ENCODE results near the gene CREG2. TPM values are rescaled to one million over a fixed set of nuclear protein-coding genes. Genes with fewer than 3 reads are reported as not detected.

The CREG2 gene
- total RNA-seq, 1 donor from 2014 or later = not detected

- H3K27me3 Mint-ChIP-seq (ENCODE audit: unreplicated experiment) = peaks cover 72% of the 10 kb centered on the region
Observed at GRCh38 chr2:101362316-101362715, 25.0 kb downstream of the CREG2 start.

GRCh38 chr2:101361522-101361921 is 25.8 kb downstream of the CREG2 start:
- no peak for DNase-seq (ENCODE audit: extremely low spot score, unreplicated experiment)
- Mint-ChIP-seq H3K27ac (ENCODE audit: unreplicated experiment) (no peak overlapping the region), H3K36me3 (ENCODE audit: unreplicated experiment) (no peaks in the 10 kb centered on the region), H3K27me3 (ENCODE audit: unreplicated experiment) (peaks cover 72% of the 10 kb centered on the region), H3K9me3 (ENCODE audit: unreplicated experiment) (no peaks in the 10 kb centered on the region), H3K4me1 (ENCODE audit: unreplicated experiment) (no peaks in the 10 kb centered on the region), H3K4me3 (ENCODE audit: unreplicated experiment) (no peak overlapping the region)
- TF ChIP-seq, protein P1, sequence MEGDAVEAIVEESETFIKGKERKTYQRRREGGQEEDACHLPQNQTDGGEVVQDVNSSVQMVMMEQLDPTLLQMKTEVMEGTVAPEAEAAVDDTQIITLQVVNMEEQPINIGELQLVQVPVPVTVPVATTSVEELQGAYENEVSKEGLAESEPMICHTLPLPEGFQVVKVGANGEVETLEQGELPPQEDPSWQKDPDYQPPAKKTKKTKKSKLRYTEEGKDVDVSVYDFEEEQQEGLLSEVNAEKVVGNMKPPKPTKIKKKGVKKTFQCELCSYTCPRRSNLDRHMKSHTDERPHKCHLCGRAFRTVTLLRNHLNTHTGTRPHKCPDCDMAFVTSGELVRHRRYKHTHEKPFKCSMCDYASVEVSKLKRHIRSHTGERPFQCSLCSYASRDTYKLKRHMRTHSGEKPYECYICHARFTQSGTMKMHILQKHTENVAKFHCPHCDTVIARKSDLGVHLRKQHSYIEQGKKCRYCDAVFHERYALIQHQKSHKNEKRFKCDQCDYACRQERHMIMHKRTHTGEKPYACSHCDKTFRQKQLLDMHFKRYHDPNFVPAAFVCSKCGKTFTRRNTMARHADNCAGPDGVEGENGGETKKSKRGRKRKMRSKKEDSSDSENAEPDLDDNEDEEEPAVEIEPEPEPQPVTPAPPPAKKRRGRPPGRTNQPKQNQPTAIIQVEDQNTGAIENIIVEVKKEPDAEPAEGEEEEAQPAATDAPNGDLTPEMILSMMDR (IDR thresholded peaks at IDR 0.05) = no peak

More at GRCh38 chr2:101362316-101362715, 25.0 kb downstream of the CREG2 start:
- Mint-ChIP-seq H3K27ac (ENCODE audit: unreplicated experiment) (no peak overlapping the region), H3K4me3 (ENCODE audit: unreplicated experiment) (no peak overlapping the region), H3K4me1 (ENCODE audit: unreplicated experiment) (no peaks in the 10 kb centered on the region), H3K36me3 (ENCODE audit: unreplicated experiment) (no peaks in the 10 kb centered on the region), H3K9me3 (ENCODE audit: unreplicated experiment) (no peaks in the 10 kb centered on the region)
- TF ChIP-seq, protein P1 (IDR thresholded peaks at IDR 0.05) = no peak
- no peak for DNase-seq (ENCODE audit: extremely low spot score, unreplicated experiment)

DNA sequence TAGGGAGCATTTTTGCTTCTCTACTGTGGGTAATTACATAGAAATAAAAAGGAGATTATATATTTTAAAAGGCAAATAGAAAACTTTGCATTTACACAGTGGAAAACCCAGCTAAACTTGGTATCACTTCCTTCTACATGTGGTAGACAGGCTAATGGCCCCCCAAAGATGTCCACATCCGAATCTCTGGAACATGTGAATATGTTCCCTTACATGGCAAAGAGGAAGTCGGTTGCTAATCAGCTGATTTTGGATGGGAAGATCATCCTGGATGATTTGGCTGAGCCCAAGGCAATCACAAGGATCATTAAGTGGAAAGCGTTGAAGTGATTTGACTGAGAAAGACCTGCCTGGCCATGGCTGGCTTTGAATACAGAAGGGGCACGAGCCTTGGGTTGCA is 26.2 kb downstream of the CREG2 start:
- Mint-ChIP-seq H3K27me3 (ENCODE audit: unreplicated experiment) (peaks cover 69% of the 10 kb centered on the region), H3K4me3 (ENCODE audit: unreplicated experiment) (no peak overlapping the region), H3K9me3 (ENCODE audit: unreplicated experiment) (no peaks in the 10 kb centered on the region), H3K36me3 (ENCODE audit: unreplicated experiment) (no peaks in the 10 kb centered on the region), H3K27ac (ENCODE audit: unreplicated experiment) (no peak overlapping the region), H3K4me1 (ENCODE audit: unreplicated experiment) (no peaks in the 10 kb centered on the region)
- peak; percentile 30 for DNase-seq (ENCODE audit: extremely low spot score, unreplicated experiment)
- TF ChIP-seq, protein P1 (IDR thresholded peaks at IDR 0.05) = no peak

GRCh38 chr2:101360232-101360631 is 27.1 kb downstream of the CREG2 start:
- H3K27me3 Mint-ChIP-seq (ENCODE audit: unreplicated experiment) = peaks cover 60% of the 10 kb centered on the region
- H3K9me3 Mint-ChIP-seq (ENCODE audit: unreplicated experiment) = no peaks in the 10 kb centered on the region
- TF ChIP-seq, protein P1 (IDR thresholded peaks at IDR 0.05) = no peak
- no peak overlapping the region for H3K4me3 Mint-ChIP-seq (ENCODE audit: unreplicated experiment)
- H3K4me1 Mint-ChIP-seq (ENCODE audit: unreplicated experiment) = no peaks in the 10 kb centered on the region
- DNase-seq (ENCODE audit: extremely low spot score, unreplicated experiment) = no peak
- H3K36me3 Mint-ChIP-seq (ENCODE audit: unreplicated experiment) = no peaks in the 10 kb centered on the region
- no peak overlapping the region for H3K27ac Mint-ChIP-seq (ENCODE audit: unreplicated experiment)

GRCh38 chr2:101359410-101359954 is 27.8 kb downstream of the CREG2 start:
- Mint-ChIP-seq H3K4me3 (ENCODE audit: unreplicated experiment) (no peak overlapping the region), H3K27me3 (ENCODE audit: unreplicated experiment) (peaks cover 54% of the 10 kb centered on the region), H3K36me3 (ENCODE audit: unreplicated experiment) (no peaks in the 10 kb centered on the region), H3K9me3 (ENCODE audit: unreplicated experiment) (no peaks in the 10 kb centered on the region), H3K27ac (ENCODE audit: unreplicated experiment) (no peak overlapping the region), H3K4me1 (ENCODE audit: unreplicated experiment) (no peaks in the 10 kb centered on the region)
- DNase-seq (ENCODE audit: extremely low spot score, unreplicated experiment) = no peak
- TF ChIP-seq, protein P1 (IDR thresholded peaks at IDR 0.05) = no peak
